K562 (cell line): Measurements from ENCODE around the gene TMEFF2. TPM values are rescaled to one million over a fixed set of nuclear protein-coding genes. Genes with fewer than 3 reads are reported as not detected.

Experiments used
- ATAC-seq: fragments of 200-7000 bp; cut with Tn5 transposase; 3 replicates; pipeline ENCODE4 v1.9.1; 2020; ENCODE audit warnings: moderate library complexity
- BruUV-seq: library from RNA; stranded (reverse); fragments of 400-500 nt; replicated peaks from 2 replicates; lab custom pipeline; 2021; lab: Mats Ljungman, UMichigan
- CTCF ChIA-PET: fragments of 300-600 bp; formaldehyde crosslinking; extraction: SDS; loops from one replicate; lab custom pipeline; 2021; ENCODE audit warnings: low intra/inter-chr PET ratio; lab: Yijun Ruan, JAX
- POLR2A ChIA-PET: fragments of 300-600, 350-650 bp; sonication (Branson Sonifier 250); formaldehyde crosslinking; extraction: SDS; loops from one replicate; lab custom pipeline; 2021; ENCODE audit warnings: antibody characterized with exemption, inconsistent platforms; lab: Yijun Ruan, JAX
- DNase-seq, 4 experiments: peaks; one replicate each; pipeline versions ENCODE4 v3.0.0 to v3.0.0-alpha.2; 2011 to 2018; ENCODE audit warnings: low spot score in 3 of 4, mixed read lengths in 3 of 4; ENCODE audit errors: extremely low read depth in 1 of 4
- FAIRE-seq: peaks from 2 replicates; lab custom pipeline; 2011; peaks lifted over from hg19 to GRCh38; lab: Jason Lieb, UNC
- H2AFZ ChIP-seq: 2 replicates; pipeline ENCODE4 v1.6.0; 2011; ENCODE audit warnings: low read depth, low read length, control low read depth, inconsistent platforms
- H3K27ac ChIP-seq: fragments of 200-600 bp; 3 replicates; pipeline ENCODE4 v1.8.0; 2011; ENCODE audit warnings: low read depth, mild to moderate bottlenecking, control low read depth, inconsistent platforms, low read length, moderate library complexity, mixed read lengths; ENCODE audit errors: extremely low read depth
- H3K27me3 ChIP-seq, 2 experiments: fragments of 300-600 bp in 1 of 2; 2 replicates in 1 of 2; 3 replicates in 1 of 2; pipeline versions ENCODE4 v1.6.0 to v1.8.0; 2011; ENCODE audit warnings: inconsistent platforms in 2 of 2, low read length in 2 of 2, mild to moderate bottlenecking in 1 of 2, mixed read lengths in 1 of 2, moderate library complexity in 1 of 2; ENCODE audit not compliant: control insufficient read depth in 2 of 2, insufficient read depth in 2 of 2
- H3K36me3 ChIP-seq: fragments of 300-600 bp; 3 replicates; pipeline ENCODE4 v1.8.0; 2011; ENCODE audit warnings: mild to moderate bottlenecking, low read length, inconsistent platforms; ENCODE audit not compliant: control insufficient read depth, insufficient read depth
- H3K4me1 ChIP-seq, 2 experiments: fragments of 200-600 bp in 1 of 2; replicated peaks in 1 of 2; 2 replicates in 1 of 2; 3 replicates in 1 of 2; pipeline versions ENCODE4 v1.5.1 to v1.8.0; 2011; ENCODE audit warnings: inconsistent platforms in 2 of 2, low read length in 2 of 2, mild to moderate bottlenecking in 1 of 2, mixed read lengths in 1 of 2, moderate library complexity in 1 of 2; ENCODE audit not compliant: control insufficient read depth in 2 of 2, insufficient read depth in 2 of 2
- H3K4me2 ChIP-seq: 2 replicates; pipeline ENCODE4 v1.6.1; 2011; ENCODE audit warnings: low read length, control low read depth, inconsistent platforms, mixed read lengths; ENCODE audit not compliant: insufficient read depth
- H3K4me3 ChIP-seq: fragments of 200-600 bp; sonication (generic), shearing (Covaris generic); 2 replicates; pipeline ENCODE4 v1.5.1; 2016; ENCODE audit warnings: control low read depth, inconsistent platforms
- H3K79me2 ChIP-seq: fragments of 200-600 bp; 3 replicates; pipeline ENCODE4 v1.8.0; 2011; ENCODE audit warnings: low read length, inconsistent platforms; ENCODE audit not compliant: control insufficient read depth, insufficient read depth
- H3K9ac ChIP-seq, 2 experiments: 2 replicates each; pipeline versions ENCODE4 v1.6.0 to v1.6.1; 2011; ENCODE audit warnings: low read depth in 2 of 2, low read length in 2 of 2, control low read depth in 1 of 2, inconsistent platforms in 1 of 2, mild to moderate bottlenecking in 1 of 2, mixed read lengths in 1 of 2; ENCODE audit not compliant: insufficient read depth in 1 of 2
- H3K9me1 ChIP-seq: one replicate; pipeline ENCODE4 v1.6.0; 2011; ENCODE audit warnings: inconsistent platforms, mild to moderate bottlenecking, low read length, moderate library complexity; ENCODE audit not compliant: control insufficient read depth, insufficient read depth
- H3K9me3 ChIP-seq: replicated peaks from 2 replicates; pipeline ENCODE4 v1.5.1; 2011; ENCODE audit warnings: low read depth, low read length, inconsistent platforms; ENCODE audit not compliant: control insufficient read depth, insufficient read depth
- H4K20me1 ChIP-seq: replicated peaks from 2 replicates; pipeline ENCODE4 v1.6.1; 2011; ENCODE audit warnings: low read length, inconsistent platforms, mixed read lengths; ENCODE audit not compliant: control insufficient read depth, insufficient read depth
- GTF2B ChIP-seq: IDR thresholded peaks from 2 replicates; pipeline ENCODE4 v1.6.1; 2011; ENCODE audit not compliant: insufficient read length; ENCODE audit errors: extremely low read depth
- IRF2 ChIP-seq: sonication (generic); formaldehyde crosslinking; IDR thresholded peaks from 2 replicates; pipeline ENCODE4 v1.8.1; 2022; ENCODE audit warnings: mild to moderate bottlenecking, missing genetic modification reagents
- MLLT1 ChIP-seq, 2 experiments: fragments of 450-650 bp; IDR thresholded peaks; 2 replicates each; pipeline ENCODE4 v1.6.1; 2016
- TEAD2 ChIP-seq: fragments of 450-650 bp; IDR thresholded peaks from 2 replicates; pipeline ENCODE4 v1.6.1; 2016; ENCODE audit warnings: missing genetic modification characterization, control low read depth, missing compliant biosample characterization
- TFE3 ChIP-seq: fragments of 450-650 bp; formaldehyde crosslinking; IDR thresholded peaks from 2 replicates; pipeline ENCODE4 v1.4.0; 2020; ENCODE audit warnings: mild to moderate bottlenecking, mixed read lengths
- ZNF398 ChIP-seq: fragments of 250-450 bp; sonication (Bioruptor Pico); IDR thresholded peaks from 2 replicates; pipeline ENCODE4 v1.8.0; 2021; ENCODE audit warnings: moderate library complexity, mild to moderate bottlenecking, inconsistent platforms
- WGBS: fragments of 100-300 bp; shearing (Covaris generic); methylation state at CpG from one replicate; pipeline ENCODE4 v1.1.6; 2016; ENCODE audit warnings: low coverage, mixed read lengths; ENCODE audit not compliant: insufficient coverage; ENCODE audit errors: missing lambda C conversion rate; 5-methylcytosine and 5-hydroxymethylcytosine counted together
- in situ Hi-C: fragments of 300-500 bp; cut with MboI; formaldehyde crosslinking; loops from 4 replicates; pipeline ENCODE4 v1.15.0; 2018; ENCODE audit warnings: inconsistent platforms, mixed read lengths
- intact Hi-C: fragments of 100-400 bp; cut with micrococcal nuclease; formaldehyde crosslinking; loops from 2 replicates; pipeline ENCODE4 v1.14.2; 2022
- polyA plus RNA-seq, 8 experiments: library from polyadenylated mRNA; depleted of rRNA in 4 of 8; stranded (reverse) in 5 of 8; unstranded in 3 of 8; fragments of >200 nt; fragmentation: Nextera tagmentation in 2 of 8; fragmentation: Illumina TruSeq in 1 of 8; extraction: Ambion mirVana in 2 of 8; extraction: Trizol in 1 of 8; gene quantifications; 2 replicates each; pipeline versions ENCODE4 v1.2.1 to v1.2.3, GENCODE V29; 2011 to 2014; ENCODE audit warnings: inconsistent platforms in 1 of 8, missing spikeins in 1 of 8
- total RNA-seq, 7 experiments: library from RNA; depleted of rRNA in 6 of 7; stranded (reverse); fragments of >200 nt in 6 of 7; fragmentation: Illumina TruSeq in 2 of 7; extraction: Trizol in 2 of 7; gene quantifications; 2 replicates each; pipeline versions ENCODE4 v1.2.1 to v1.2.3, GENCODE V29; 2011 to 2021; ENCODE audit warnings: low replicate concordance in 1 of 7
- TF ChIP-seq, protein P1 (sequence below): fragments of 200-800 bp; sonication (Bioruptor generic); IDR thresholded peaks from 2 replicates; pipeline ENCODE4 v1.6.1; 2016; ENCODE audit warnings: missing genetic modification characterization, missing compliant biosample characterization
- TF ChIP-seq, protein P2 (sequence below): fragments of 250-450 bp; sonication (Bioruptor Pico); IDR thresholded peaks from 2 replicates; pipeline ENCODE4 v1.5.0; 2021

The TMEFF2 gene
- total and polyA plus RNA-seq, 9 of the 15 experiments (the other 6 are each of a cell fraction or from before 2014, with no cell fraction given) = 1.4 TPM; not detected in 8

DNA sequence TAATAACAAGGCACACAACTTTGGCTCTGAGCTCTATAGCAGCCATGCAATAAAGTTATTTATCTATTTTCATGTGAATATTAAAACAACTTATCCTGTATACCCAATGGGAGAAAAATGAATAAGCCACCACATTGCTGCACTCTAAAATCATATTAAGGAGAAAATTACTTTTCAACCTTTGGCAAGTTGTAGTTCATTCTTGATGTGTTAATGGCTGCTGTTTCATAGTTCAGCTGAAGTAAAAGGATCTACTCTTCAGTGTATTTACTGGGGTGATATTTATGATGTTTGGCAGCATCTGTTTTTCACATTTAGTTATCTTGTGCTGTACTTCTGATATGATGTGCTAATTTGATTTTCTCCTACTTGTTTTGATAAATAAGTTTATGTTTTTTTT is 71.8 kb downstream of the TMEFF2 start (continued):
- TF ChIP-seq, protein P1, sequence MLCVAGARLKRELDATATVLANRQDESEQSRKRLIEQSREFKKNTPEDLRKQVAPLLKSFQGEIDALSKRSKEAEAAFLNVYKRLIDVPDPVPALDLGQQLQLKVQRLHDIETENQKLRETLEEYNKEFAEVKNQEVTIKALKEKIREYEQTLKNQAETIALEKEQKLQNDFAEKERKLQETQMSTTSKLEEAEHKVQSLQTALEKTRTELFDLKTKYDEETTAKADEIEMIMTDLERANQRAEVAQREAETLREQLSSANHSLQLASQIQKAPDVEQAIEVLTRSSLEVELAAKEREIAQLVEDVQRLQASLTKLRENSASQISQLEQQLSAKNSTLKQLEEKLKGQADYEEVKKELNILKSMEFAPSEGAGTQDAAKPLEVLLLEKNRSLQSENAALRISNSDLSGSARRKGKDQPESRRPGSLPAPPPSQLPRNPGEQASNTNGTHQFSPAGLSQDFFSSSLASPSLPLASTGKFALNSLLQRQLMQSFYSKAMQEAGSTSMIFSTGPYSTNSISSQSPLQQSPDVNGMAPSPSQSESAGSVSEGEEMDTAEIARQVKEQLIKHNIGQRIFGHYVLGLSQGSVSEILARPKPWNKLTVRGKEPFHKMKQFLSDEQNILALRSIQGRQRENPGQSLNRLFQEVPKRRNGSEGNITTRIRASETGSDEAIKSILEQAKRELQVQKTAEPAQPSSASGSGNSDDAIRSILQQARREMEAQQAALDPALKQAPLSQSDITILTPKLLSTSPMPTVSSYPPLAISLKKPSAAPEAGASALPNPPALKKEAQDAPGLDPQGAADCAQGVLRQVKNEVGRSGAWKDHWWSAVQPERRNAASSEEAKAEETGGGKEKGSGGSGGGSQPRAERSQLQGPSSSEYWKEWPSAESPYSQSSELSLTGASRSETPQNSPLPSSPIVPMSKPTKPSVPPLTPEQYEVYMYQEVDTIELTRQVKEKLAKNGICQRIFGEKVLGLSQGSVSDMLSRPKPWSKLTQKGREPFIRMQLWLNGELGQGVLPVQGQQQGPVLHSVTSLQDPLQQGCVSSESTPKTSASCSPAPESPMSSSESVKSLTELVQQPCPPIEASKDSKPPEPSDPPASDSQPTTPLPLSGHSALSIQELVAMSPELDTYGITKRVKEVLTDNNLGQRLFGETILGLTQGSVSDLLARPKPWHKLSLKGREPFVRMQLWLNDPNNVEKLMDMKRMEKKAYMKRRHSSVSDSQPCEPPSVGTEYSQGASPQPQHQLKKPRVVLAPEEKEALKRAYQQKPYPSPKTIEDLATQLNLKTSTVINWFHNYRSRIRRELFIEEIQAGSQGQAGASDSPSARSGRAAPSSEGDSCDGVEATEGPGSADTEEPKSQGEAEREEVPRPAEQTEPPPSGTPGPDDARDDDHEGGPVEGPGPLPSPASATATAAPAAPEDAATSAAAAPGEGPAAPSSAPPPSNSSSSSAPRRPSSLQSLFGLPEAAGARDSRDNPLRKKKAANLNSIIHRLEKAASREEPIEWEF (CRISPR knock-in tag) = no peak

DNA sequence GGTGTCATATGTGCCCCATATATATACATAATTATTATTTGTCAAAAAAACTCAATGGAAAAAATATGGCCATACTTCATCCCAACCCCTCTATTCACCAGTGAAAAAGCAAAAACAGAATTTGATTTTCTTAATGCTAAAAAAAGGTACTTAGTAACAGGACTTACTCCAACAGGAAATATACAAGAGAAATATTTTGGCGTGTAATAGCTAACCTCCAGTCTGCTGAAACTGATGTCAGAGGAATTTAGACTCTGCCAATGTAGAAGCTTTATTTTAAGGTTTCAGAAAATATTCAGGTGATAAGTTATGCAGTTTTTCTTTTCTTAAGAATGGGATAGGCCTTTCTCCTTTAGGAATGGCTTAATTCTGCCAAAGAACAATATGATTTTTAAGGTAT is 72.6 kb downstream of the TMEFF2 start:
- no peaks in the 10 kb centered on the region for H3K27me3 ChIP-seq
- intact Hi-C loops (no loop called here), in situ Hi-C loops (no loop called here)
- CTCF ChIA-PET = no interaction called here
- no peak overlapping the region for H3K4me3 ChIP-seq
- WGBS = 11% methylated on average over 1 of the region's 1 CpG
- FAIRE-seq (no peak), DNase-seq (no peak), ATAC-seq (no peak)
- H3K9me3 ChIP-seq = no peaks in the 10 kb centered on the region
- no TSS peak for BruUV-seq
- no peaks in the 10 kb centered on the region for H3K9me1 ChIP-seq
- no peak overlapping the region for H3K4me2 ChIP-seq
- no peaks in the 10 kb centered on the region for H3K36me3 ChIP-seq
- no peak overlapping the region for H2AFZ ChIP-seq
- POLR2A ChIA-PET = no interaction called here
- H3K27ac ChIP-seq = no peak overlapping the region
- no peaks in the 10 kb centered on the region for H4K20me1 ChIP-seq
- H3K79me2 ChIP-seq = no peaks in the 10 kb centered on the region
- no peaks in the 10 kb centered on the region for H3K4me1 ChIP-seq
- no peak overlapping the region for H3K9ac ChIP-seq
- no peak for TF ChIP-seq GTF2B
- no peak for TF ChIP-seq IRF2 (CRISPR knock-in tag)
- TF ChIP-seq TEAD2 (tag) = no peak
- TF ChIP-seq ZNF398 (CRISPR knock-in tag) = no peak
- TF ChIP-seq TFE3 (CRISPR knock-in tag) = no peak
- TF ChIP-seq MLLT1 (IDR thresholded peaks at IDR 0.05) = no peak
- TF ChIP-seq, protein P2, sequence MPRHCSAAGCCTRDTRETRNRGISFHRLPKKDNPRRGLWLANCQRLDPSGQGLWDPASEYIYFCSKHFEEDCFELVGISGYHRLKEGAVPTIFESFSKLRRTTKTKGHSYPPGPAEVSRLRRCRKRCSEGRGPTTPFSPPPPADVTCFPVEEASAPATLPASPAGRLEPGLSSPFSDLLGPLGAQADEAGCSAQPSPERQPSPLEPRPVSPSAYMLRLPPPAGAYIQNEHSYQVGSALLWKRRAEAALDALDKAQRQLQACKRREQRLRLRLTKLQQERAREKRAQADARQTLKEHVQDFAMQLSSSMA = no peak
